ENCODE data around the gene TBC1D7. TPM values are rescaled to one million over a fixed set of nuclear protein-coding genes. Genes with fewer than 3 reads are reported as not detected.

Gene TBC1D7
- total RNA-seq, 1 experiment from 2014 or later = 35.2 TPM

DNA sequence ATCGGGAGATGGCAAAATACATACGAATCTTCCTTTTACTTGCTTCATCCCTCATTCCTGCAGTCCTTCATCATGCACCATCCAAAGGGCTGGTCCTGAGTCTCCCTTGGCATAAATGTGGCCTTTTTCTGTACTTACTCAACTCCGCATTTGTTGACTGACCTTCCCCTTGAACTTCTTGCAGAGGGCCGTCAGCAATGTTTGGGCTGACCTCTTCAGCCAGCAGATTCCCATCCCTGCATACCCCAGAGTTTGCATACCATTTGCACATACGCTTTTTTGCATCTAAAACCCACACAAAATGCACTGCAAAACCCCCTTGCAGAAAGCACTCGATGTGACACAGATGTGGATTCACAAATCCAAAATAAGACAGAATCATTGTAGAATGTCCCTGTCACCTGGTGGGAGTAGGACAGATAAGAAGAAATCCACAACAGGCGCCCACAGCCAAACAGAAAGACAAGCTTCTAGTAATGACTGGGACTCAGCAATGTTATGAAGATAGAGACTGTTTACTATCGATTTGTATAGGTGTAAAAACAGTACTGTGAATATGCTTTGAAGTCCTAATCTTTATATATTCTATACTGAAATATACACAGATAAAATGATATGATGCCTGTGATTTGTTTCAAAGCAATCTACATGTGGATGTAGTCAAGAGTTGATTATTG is 45.8 kb downstream of the TBC1D7 start:
- Histone ChIP-seq H3K27me3 (ENCODE audit: control insufficient read depth, insufficient read depth, low read length) (no peaks in the 10 kb centered on the region), H3K4me3 (ENCODE audit: insufficient read depth, low read depth, low read length) (no peak overlapping the region), H3K36me3 (replicated peaks; ENCODE audit: control insufficient read depth, insufficient read depth, low read length) (peaks cover 1% of the 10 kb centered on the region; the same call in 1 of the 2 replicates)
- no peak for DNase-seq

DNA sequence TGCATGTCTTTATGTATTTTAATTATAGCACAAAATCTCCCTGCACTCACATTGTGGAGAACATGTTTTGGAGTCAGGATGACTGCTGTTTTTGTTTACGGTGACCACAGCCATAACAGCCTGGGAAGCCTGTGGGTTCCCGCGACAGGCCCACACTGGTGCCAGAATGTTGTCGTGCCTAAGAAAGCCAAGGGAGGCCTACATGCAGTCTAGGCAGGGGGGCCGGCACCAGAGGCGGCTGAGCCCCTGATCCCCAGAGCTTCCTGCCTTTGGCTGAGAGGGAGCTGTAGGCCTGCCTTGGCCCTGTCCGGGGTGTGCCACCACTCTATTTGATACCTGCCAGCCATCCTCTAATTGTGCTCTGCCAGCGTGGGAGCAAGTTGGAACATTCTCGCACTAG is 46.7 kb downstream of the TBC1D7 start:
- Histone ChIP-seq H3K36me3 (replicated peaks; ENCODE audit: control insufficient read depth, insufficient read depth, low read length) (peaks cover 1% of the 10 kb centered on the region; the same call in 1 of the 2 replicates), H3K4me3 (ENCODE audit: insufficient read depth, low read depth, low read length) (no peak overlapping the region), H3K27me3 (ENCODE audit: control insufficient read depth, insufficient read depth, low read length) (no peaks in the 10 kb centered on the region)
- no peak for DNase-seq

DNA sequence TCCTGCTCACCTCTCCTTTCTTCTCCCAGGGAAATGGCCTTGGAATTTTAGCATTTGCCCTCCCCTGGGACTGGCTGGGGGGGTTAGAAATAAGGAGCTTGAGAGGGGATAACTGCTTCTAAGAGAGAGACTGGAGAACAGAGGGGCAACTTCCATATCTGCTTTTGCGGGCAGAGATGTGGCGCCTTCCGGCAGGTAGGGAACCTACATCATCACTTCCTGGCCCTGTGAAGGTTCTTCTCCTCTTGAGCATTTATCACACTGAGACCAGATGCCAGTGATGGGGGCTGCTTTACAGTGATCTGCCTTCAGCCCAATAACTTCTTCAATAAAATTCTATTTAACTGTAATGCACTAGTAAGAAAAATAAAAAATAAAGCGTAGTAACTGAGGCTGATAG is 48.1 kb downstream of the TBC1D7 start:
- no peak overlapping the region for H3K4me3 ChIP-seq (ENCODE audit: insufficient read depth, low read depth, low read length)
- DNase-seq = no peak
- H3K36me3 ChIP-seq (replicated peaks; ENCODE audit: control insufficient read depth, insufficient read depth, low read length) = 0 out of 2 replicates have a peak, but pooled peaks cover 1% of the 10 kb centered on the region
- no peaks in the 10 kb centered on the region for H3K27me3 ChIP-seq (ENCODE audit: control insufficient read depth, insufficient read depth, low read length)

DNA sequence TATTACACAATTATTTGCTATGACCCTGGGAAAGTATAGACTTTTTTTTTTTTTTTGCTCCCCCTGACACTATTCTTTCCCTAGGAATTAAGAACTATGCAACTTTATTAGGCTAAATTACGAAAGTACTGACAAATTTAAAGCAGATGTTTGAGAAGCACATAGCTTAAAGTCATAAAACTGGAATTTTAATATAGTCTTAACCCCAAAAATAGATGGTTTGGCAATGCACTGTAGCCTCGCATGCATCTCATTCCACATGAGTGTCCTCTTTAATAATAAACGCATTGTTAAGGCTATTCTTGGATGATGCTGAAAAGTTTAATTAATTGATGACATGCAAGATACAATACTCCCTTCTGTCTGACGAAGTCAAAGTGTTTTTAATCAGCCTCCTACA is 49.3 kb downstream of the TBC1D7 start:
- 0 out of 2 replicates have a peak, but pooled peaks cover 1% of the 10 kb centered on the region for H3K36me3 ChIP-seq (replicated peaks; ENCODE audit: control insufficient read depth, insufficient read depth, low read length)
- H3K4me3 ChIP-seq (ENCODE audit: insufficient read depth, low read depth, low read length) = no peak overlapping the region
- H3K27me3 ChIP-seq (ENCODE audit: control insufficient read depth, insufficient read depth, low read length) = no peaks in the 10 kb centered on the region
- DNase-seq = no peak

DNA sequence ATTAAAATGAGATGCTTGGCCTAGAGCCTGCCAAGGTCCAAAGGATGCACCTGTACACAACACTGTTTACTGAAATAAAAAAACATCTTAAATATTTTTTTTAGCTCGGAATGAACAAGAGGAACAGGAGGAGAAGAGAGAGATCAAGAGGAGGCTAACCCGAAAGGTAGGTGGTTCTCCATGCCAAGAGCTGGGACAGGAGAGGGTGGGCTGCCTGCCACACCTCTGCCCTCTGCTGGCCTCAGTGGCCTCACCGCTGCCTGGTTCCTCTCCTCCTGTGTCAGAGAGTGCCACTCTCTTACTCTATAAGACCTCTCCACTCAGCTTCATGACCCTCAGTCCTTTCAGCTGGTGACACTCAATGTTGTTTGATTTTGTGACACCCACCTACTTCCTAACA is 50.2 kb downstream of the TBC1D7 start:
- peak; percentile 83 for DNase-seq
- no peak overlapping the region for H3K4me3 ChIP-seq (ENCODE audit: insufficient read depth, low read depth, low read length)

DNA sequence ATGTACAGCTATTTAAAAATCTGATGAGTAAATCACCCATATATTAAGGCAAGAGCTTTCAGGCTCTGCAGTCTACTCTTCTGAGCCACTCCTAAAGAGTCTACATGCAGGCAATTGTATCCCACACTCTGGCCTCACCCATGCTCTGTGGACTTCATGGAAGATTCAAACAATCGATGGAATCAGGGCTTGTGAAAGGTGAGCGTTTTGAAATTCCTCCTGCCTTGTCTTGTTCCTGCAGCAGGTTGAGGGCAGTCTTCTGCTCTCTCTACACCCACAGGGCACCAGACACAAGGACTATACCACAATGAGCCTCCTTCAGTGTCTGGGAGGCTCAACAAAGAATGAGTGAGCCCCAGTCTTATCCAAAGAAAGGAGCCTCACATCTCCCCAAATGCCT is 51.1 kb downstream of the TBC1D7 start:
- no peak for DNase-seq
- Histone ChIP-seq H3K36me3 (replicated peaks; ENCODE audit: control insufficient read depth, insufficient read depth, low read length) (peaks cover 1% of the 10 kb centered on the region; the same call in 1 of the 2 replicates), H3K4me3 (ENCODE audit: insufficient read depth, low read depth, low read length) (no peak overlapping the region), H3K27me3 (ENCODE audit: control insufficient read depth, insufficient read depth, low read length) (no peaks in the 10 kb centered on the region)

More for the DNA sequence above, 50.2 kb downstream of the TBC1D7 start:
- Histone ChIP-seq H3K36me3 (replicated peaks; ENCODE audit: control insufficient read depth, insufficient read depth, low read length) (0 out of 2 replicates have a peak, but pooled peaks cover 1% of the 10 kb centered on the region), H3K27me3 (ENCODE audit: control insufficient read depth, insufficient read depth, low read length) (no peaks in the 10 kb centered on the region)

DNA sequence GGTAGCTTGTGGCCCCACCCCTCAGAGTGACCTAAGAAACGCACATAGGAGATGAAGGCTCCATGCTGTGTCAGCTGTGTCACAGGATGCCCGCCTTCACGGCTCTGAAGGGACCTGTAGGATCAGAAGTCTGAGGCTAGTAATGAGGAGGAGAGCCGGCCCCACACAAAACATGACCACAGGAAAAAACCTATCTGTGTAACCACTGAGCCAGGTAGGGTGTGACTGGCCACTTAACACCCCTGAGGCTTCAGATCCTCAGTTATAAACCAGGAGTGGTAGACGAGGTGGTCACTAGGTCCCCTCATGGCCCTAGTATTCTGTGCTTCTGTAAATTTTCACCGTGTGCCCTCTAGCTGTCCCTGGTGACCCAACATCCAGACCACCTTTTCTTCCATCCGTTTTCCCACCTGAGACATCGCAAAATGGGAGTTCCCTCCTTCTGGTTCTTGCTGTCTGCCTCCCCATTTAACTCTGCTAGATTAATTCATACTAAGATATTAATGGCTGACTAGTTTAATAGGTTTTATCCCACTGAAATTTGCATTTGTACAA is 52.8 kb downstream of the TBC1D7 start:
- Histone ChIP-seq H3K4me3 (ENCODE audit: insufficient read depth, low read depth, low read length) (no peak overlapping the region), H3K36me3 (replicated peaks; ENCODE audit: control insufficient read depth, insufficient read depth, low read length) (peaks cover 1% of the 10 kb centered on the region; the same call in 1 of the 2 replicates), H3K27me3 (ENCODE audit: control insufficient read depth, insufficient read depth, low read length) (no peaks in the 10 kb centered on the region)
- DNase-seq = no peak

DNA sequence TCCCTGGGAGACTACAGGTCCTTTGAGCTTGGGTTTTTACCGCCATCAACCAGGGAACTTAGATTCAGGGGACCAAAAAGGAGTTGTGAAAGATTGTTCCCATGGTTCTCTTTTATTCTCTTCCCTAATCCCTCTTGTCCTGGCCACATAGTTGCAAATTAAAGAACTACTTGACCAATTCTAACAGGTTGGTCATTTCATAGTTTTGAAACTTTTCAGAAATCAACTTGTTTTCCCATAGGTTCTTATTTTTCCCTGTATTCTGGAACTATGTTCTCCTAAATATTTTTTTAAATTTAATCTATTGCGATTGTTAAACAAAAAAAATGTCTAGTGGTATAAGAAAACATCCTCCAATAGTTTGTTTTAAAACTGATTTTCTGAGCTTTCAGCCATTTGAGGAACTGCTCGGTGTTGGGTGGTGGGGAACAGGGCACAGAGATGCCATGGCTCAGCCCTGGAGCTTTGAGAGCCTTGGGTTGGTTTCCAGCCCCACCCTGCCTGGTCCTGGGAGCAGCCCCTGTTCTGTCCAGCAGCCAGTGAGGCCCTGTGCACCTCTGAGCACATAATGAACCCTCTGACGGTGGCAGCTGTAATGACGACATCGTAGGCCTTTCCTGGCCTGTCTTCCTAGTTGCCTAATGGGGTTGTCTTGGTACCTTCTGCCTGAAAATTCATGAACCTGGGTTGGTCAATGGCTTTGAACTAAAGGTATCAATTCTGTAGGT is 53.5 kb downstream of the TBC1D7 start:
- Histone ChIP-seq H3K36me3 (replicated peaks; ENCODE audit: control insufficient read depth, insufficient read depth, low read length) (peaks cover 1% of the 10 kb centered on the region; the same call in 1 of the 2 replicates), H3K4me3 (ENCODE audit: insufficient read depth, low read depth, low read length) (no peak overlapping the region), H3K27me3 (ENCODE audit: control insufficient read depth, insufficient read depth, low read length) (no peaks in the 10 kb centered on the region)
- DNase-seq = no peak

DNA sequence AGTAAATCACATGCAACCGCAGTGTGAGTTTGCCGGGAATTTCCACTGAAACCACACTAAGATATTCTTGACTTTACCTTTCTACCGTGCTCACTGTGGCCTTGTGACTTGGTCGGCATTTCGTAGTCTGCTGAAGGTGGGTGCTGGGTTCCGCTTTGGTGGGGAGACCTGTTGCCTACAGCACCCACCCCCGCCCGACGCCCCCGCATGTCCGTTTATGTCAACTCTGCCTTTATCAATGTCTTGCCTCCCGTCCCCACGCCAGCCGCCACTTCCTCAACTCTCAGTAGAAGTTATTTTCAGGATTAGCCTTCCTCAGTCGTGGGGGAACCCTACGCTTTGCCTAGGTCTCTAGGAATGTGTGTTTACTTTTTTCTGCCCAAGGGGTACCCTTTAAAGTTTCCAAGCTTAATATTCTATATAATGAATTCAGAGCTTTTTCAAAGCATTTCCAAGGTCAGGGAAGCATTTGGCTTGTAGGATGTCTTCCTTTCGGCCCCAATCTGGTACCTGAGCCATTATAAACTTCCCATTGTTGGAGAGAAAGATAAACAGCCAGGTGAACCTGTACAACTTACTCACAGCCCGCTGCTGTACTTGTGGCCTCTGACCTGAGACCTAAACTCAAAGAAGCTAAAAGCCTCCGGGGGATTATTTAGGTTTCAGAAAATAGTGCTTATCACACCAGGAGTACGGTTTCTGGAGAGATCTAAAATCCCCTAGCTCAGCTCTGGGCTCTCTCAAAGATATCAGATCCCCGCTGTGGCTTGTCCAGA is 54.2 kb downstream of the TBC1D7 start:
- Histone ChIP-seq H3K4me3 (ENCODE audit: insufficient read depth, low read depth, low read length) (no peak overlapping the region), H3K36me3 (replicated peaks; ENCODE audit: control insufficient read depth, insufficient read depth, low read length) (no peaks in the 10 kb centered on the region; the same call in 1 of the 2 replicates), H3K27me3 (ENCODE audit: control insufficient read depth, insufficient read depth, low read length) (no peaks in the 10 kb centered on the region)
- no peak for DNase-seq

DNA sequence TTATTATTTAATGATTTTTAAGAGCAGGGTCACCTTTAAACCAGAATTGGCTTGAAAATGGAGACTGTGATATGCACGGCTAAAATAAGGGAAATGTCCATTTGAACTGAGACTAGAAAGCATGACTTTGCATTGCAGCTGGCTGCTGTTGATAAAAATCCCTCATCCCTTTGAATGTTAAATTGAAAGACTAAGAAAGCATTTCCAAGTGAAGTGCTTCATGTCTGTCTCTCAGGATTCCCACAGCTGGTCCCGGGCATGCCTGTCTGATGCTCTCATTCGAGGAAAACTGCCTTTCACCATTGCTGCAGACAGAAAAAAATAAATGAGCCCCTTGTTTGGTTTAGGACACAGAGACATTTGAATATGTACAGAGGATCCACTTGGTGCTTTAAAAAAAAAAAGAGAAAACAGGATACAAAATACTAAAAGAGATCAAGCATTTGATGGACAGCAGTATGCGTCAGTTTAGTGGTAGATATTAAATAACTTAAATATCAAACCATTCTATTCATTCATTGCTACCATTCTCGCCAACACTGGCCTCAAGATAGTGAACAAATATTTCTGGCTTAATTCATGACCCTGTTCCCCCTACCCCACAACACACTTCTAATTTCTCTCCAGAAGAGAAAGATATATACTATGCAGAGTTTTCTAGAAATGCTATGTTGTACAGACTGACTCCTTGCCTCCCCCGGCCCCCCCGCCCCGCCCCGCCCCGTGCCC is 55.0 kb downstream of the TBC1D7 start:
- H3K4me3 ChIP-seq (ENCODE audit: insufficient read depth, low read depth, low read length) = no peak overlapping the region
- H3K36me3 ChIP-seq (replicated peaks; ENCODE audit: control insufficient read depth, insufficient read depth, low read length) = no peaks in the 10 kb centered on the region; the same call in 1 of the 2 replicates
- DNase-seq = no peak
- H3K27me3 ChIP-seq (ENCODE audit: control insufficient read depth, insufficient read depth, low read length) = no peaks in the 10 kb centered on the region

DNA sequence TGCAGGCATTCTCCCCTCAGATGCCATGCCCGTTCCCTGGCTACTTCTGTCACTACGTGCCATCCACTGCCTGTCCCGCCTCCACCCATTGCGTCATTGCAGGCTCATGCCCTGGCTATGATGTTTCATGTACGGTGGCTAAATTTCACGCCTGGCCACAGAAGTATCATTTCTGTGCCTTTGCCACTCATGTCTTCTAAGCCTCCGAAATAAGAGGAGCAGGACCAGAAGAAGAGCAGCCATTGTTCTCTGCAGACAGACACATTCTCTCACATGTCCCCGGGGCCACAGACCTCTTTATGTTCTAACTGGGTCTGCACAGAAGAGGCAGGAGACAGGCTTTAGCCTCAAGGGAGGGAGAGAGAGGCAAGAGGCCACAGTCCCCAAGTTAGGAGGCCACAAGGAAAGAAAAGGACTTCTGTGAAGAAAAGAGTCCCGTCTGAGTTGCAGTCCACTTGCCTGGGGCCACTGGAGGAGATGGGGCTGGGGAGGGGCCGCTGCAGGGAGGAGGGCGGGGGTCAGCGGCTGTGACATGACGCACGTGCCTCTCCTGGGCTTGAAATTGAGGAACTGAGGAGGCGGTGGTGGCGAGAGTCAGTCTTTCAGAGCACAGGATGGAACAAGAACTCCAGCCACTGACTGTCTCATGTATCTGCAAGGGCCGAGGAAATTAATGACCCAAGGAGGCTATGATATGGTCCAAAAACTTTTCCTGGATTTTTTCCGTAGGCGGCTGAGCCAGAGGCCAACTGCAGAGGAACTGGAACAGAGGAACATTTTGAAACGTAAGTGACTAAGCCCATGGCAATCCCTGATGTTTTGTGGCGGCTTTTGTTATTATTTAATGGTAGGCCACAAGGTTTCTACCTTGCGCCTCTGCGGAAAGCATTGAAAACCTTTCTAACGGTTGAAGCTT is 55.9 kb downstream of the TBC1D7 start:
- DNase-seq = no peak
- Histone ChIP-seq H3K27me3 (ENCODE audit: control insufficient read depth, insufficient read depth, low read length) (no peaks in the 10 kb centered on the region), H3K36me3 (replicated peaks; ENCODE audit: control insufficient read depth, insufficient read depth, low read length) (no peaks in the 10 kb centered on the region; the same call in 1 of the 2 replicates), H3K4me3 (ENCODE audit: insufficient read depth, low read depth, low read length) (no peak overlapping the region)

DNA sequence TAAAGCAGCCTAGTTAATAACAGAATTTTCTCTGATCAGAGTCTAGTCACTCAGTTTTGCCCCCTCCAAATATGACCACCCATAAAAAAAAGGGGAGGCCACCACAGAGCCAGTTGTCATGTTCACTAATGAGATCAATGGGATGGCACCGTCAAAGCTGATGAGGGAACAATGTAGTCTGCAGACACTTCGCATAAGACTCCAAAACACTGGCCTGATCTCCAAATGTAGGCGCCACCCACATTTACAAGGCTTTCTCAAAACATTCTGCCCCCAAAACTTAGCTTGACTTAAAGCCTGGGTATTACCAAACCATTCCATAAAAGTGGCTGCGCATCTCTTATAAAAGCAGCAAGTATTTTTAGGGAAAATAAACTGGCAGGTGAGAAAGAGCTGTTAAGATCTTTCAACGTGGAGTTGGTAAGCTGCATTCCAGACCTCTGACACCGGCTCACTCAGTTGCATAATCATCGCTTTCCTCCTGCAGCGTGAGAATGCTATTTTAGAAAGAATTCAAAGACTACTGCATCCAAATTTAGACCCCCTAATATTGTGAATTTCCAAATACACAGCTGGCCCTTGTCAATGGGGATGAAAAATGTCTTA is 59.3 kb downstream of the TBC1D7 start:
- H3K4me3 ChIP-seq (ENCODE audit: insufficient read depth, low read depth, low read length) = no peak overlapping the region
- H3K27me3 ChIP-seq (ENCODE audit: control insufficient read depth, insufficient read depth, low read length) = no peaks in the 10 kb centered on the region
- no peak for DNase-seq
- H3K36me3 ChIP-seq (replicated peaks; ENCODE audit: control insufficient read depth, insufficient read depth, low read length) = no peaks in the 10 kb centered on the region; the same call in 1 of the 2 replicates

Measured in H7 (cell line).